ENCODE measurements around the gene SLC35G6.

Gene SLC35G6

DNA sequence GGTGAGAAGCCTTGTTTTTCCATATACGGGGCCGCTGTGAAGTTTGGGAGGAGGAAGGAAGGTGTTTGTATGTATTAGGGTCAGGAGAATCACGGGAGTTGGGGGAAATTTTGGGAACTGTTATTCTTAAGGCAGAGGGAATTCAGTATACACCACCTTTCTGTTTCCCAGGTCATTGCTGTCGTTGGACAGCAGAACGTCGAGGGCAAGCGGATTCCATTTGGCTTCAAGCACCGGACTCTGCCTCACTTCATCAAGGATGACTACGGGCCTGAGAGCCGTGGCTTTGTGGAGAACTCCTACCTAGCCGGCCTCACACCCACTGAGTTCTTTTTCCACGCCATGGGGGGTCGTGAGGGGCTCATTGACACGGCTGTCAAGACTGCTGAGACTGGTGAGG is 20.5 kb downstream of the SLC35G6 start:
- Mint-ChIP-seq H3K4me3 (no peak overlapping the region), H3K4me1 (no peaks in the 10 kb centered on the region), H3K27ac (no peak overlapping the region), H3K9me3 (no peaks in the 10 kb centered on the region), H3K27me3 (no peaks in the 10 kb centered on the region)
- no peak for DNase-seq
- ATAC-seq: no peak

DNA sequence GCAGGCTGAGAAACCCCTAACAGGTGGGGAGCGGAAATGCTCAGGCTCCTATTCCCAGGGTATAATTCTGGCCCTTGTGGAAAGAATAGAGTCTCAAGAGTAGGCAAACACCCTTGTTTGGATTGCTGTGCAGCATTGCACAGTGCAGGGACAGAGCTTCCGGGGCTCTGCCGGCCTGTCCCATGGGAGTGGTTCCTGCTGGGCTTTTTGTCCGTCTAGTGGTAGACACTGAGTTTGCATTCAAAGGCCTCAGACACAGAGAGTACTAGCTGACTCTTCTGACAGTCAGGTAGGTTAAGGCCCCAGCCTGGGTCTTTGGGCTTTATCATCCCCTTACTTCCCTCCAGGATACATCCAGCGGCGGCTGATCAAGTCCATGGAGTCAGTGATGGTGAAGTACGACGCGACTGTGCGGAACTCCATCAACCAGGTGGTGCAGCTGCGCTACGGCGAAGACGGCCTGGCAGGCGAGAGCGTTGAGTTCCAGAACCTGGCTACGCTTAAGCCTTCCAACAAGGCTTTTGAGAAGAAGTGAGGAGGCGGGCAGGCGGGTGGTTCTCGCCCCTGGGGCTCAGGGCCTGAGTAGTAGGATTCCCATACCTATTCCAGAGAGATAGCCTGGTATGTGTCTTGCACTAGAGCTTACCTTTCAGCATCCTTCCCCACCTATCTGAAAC is 21.1 kb downstream of the SLC35G6 start:
- ATAC-seq (no peak), DNase-seq (no peak)
- Mint-ChIP-seq H3K4me3 (no peak overlapping the region), H3K9me3 (no peaks in the 10 kb centered on the region), H3K4me1 (no peaks in the 10 kb centered on the region), H3K27me3 (no peaks in the 10 kb centered on the region), H3K27ac (no peak overlapping the region)

DNA sequence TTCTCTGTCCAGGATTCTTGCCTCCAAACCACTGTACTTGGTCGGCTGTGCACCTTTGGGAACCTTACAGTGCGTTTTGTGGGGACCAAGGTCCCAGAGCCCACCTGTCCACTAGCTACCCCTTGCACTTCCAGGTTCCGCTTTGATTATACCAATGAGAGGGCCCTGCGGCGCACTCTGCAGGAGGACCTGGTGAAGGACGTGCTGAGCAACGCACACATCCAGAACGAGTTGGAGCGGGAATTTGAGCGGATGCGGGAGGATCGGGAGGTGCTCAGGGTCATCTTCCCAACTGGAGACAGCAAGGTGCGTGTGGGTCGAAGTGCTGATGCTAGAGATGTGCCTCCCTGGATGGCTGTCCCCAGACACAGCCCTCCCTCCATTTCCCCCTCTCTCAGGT is 21.7 kb downstream of the SLC35G6 start:
- no peak for DNase-seq
- H3K4me1 Mint-ChIP-seq: no peaks in the 10 kb centered on the region
- peak; percentile 42 for ATAC-seq
- no peaks in the 10 kb centered on the region for H3K9me3 Mint-ChIP-seq
- H3K4me3 Mint-ChIP-seq: no peak overlapping the region
- H3K27ac Mint-ChIP-seq: no peak overlapping the region
- no peaks in the 10 kb centered on the region for H3K27me3 Mint-ChIP-seq

DNA sequence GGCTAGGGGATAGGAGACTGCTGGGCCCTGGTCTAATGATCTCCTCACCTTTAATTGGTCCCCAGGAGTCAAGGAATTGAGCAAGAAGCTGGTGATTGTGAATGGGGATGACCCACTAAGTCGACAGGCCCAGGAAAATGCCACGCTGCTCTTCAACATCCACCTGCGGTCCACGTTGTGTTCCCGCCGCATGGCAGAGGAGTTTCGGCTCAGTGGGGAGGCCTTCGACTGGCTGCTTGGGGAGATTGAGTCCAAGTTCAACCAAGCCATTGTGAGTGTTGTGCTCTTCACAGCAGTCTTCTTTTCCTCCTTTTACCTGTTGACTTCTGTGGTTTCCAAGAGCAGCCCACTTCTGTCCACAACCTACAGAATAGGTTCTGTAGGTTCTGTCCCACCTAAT is 22.3 kb downstream of the SLC35G6 start:
- Mint-ChIP-seq H3K9me3 (no peaks in the 10 kb centered on the region), H3K27me3 (no peaks in the 10 kb centered on the region), H3K4me1 (no peaks in the 10 kb centered on the region), H3K27ac (no peak overlapping the region), H3K4me3 (no peak overlapping the region)
- no peak for ATAC-seq
- DNase-seq: no peak

DNA sequence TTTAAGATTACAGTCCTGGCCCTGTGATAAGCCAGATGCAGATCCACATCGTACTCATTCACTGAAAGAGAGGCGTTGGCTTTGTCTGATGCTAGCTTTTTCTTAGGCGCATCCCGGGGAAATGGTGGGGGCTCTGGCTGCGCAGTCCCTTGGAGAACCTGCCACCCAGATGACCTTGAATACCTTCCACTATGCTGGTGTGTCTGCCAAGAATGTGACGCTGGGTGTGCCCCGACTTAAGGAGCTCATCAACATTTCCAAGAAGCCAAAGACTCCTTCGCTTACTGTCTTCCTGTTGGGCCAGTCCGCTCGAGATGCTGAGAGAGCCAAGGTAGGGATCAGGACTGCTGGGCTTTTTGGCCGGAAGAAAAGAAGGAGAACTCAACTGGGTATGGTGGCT is 26.9 kb downstream of the SLC35G6 start:
- DNase-seq: no peak
- Mint-ChIP-seq H3K27ac (peak overlapping the region in 1 of 2 donors; percentile 54), H3K4me3 (peak overlapping the region in 1 of 2 donors; percentile 13), H3K9me3 (no peaks in the 10 kb centered on the region), H3K4me1 (peaks cover 11% of the 10 kb centered on the region), H3K27me3 (no peaks in the 10 kb centered on the region)
- ATAC-seq: no peak

DNA sequence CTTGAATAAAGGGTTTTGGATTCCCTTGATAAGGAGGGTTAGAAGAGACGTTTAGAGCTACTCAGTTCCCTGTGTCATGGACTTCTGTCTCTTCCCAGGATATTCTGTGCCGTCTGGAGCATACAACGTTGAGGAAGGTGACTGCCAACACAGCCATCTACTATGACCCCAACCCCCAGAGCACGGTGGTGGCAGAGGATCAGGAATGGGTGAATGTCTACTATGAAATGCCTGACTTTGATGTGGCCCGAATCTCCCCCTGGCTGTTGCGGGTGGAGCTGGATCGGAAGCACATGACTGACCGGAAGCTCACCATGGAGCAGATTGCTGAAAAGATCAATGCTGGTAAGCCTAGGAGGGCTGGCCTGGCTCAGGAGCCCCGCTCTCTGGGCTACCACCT is 27.6 kb downstream of the SLC35G6 start:
- no peak for ATAC-seq
- Mint-ChIP-seq H3K27ac (no peak overlapping the region), H3K4me3 (no peak overlapping the region), H3K27me3 (no peaks in the 10 kb centered on the region), H3K9me3 (no peaks in the 10 kb centered on the region), H3K4me1 (peaks cover 13% of the 10 kb centered on the region)
- DNase-seq: no peak

DNA sequence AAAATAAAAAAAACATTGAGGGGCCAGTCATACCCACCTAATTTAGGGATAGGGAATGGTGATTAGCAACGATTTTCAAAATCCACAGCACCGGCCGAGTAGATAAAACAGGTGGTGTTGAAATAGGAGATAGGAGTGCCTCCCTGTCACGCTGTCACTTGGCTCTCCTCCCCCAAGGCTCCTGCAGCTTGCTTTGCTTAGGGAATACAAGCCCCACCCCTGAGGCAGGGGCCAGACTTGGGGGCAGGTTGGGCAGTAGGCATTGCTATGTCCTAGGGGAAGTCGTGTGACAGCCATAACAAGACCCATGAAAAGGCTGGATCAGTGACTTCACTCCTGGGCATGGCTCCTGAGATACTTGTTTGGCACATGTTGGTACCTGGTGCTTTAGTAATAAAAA is 28.7 kb downstream of the SLC35G6 start:
- Mint-ChIP-seq H3K9me3 (no peaks in the 10 kb centered on the region), H3K4me1 (peaks cover 22% of the 10 kb centered on the region), H3K4me3 (no peak overlapping the region), H3K27me3 (no peaks in the 10 kb centered on the region), H3K27ac (no peak overlapping the region)
- ATAC-seq: no peak
- no peak for DNase-seq

DNA sequence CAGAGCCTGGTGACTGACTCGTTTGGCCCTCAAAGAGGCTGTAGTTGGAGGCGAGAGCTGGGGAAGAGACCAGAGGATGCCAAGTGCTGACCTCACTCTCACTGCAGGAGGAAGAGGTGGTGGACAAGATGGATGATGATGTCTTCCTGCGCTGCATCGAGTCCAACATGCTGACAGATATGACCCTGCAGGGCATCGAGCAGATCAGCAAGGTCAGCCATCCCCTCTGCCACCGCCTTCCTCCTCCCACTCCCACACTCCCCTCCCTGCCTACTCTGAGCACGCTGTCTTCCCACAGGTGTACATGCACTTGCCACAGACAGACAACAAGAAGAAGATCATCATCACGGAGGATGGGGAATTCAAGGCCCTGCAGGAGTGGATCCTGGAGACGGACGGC is 29.9 kb downstream of the SLC35G6 start:
- H3K27ac Mint-ChIP-seq: peak overlapping the region in 1 of 2 donors; percentile 89
- ATAC-seq: no peak
- no peak overlapping the region for H3K4me3 Mint-ChIP-seq
- peaks cover 22% of the 10 kb centered on the region for H3K4me1 Mint-ChIP-seq
- no peaks in the 10 kb centered on the region for H3K27me3 Mint-ChIP-seq
- no peaks in the 10 kb centered on the region for H3K9me3 Mint-ChIP-seq
- DNase-seq: no peak

DNA sequence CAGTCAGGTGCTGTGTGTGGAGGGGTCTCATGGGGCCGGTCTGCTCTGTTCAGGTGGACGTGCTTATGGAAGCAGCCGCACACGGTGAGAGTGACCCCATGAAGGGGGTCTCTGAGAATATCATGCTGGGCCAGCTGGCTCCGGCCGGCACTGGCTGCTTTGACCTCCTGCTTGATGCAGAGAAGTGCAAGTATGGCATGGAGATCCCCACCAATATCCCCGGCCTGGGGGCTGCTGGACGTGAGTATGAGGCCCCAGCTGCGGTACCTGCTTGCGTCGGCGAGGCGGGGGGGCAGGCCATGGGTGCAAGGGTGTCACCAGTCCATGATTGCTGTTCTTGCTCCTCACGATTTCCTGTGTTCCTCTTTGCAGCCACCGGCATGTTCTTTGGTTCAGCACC is 30.9 kb downstream of the SLC35G6 start:
- no peak for ATAC-seq
- no peak overlapping the region for H3K4me3 Mint-ChIP-seq

DNA sequence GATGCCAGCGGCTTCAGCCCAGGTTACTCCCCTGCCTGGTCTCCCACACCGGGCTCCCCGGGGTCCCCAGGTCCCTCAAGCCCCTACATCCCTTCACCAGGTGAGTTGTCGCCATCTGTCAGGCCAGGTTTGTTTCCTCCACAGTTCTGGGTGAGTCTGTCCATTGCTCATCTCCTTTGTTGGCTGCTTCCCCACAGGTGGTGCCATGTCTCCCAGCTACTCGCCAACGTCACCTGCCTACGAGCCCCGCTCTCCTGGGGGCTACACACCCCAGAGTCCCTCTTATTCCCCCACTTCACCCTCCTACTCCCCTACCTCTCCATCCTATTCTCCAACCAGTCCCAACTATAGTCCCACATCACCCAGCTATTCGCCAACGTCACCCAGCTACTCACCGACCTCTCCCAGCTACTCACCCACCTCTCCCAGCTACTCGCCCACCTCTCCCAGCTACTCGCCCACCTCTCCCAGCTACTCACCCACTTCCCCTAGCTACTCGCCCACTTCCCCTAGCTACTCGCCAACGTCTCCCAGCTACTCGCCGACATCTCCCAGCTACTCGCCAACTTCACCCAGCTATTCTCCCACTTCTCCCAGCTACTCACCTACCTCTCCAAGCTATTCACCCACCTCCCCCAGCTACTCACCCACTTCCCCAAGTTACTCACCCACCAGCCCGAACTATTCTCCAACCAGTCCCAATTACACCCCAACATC is 31.7 kb downstream of the SLC35G6 start:
- Mint-ChIP-seq H3K9me3 (no peaks in the 10 kb centered on the region), H3K27ac (no peak overlapping the region), H3K27me3 (no peaks in the 10 kb centered on the region), H3K4me1 (peaks cover 22% of the 10 kb centered on the region), H3K4me3 (no peak overlapping the region)
- ATAC-seq (peak; percentile 21), DNase-seq (no peak)

More for the DNA sequence above, 30.9 kb downstream of the SLC35G6 start:
- no peaks in the 10 kb centered on the region for H3K9me3 Mint-ChIP-seq
- H3K27ac Mint-ChIP-seq: peak overlapping the region in 1 of 2 donors; percentile 20
- peaks cover 22% of the 10 kb centered on the region for H3K4me1 Mint-ChIP-seq
- H3K27me3 Mint-ChIP-seq: no peaks in the 10 kb centered on the region
- no peak for DNase-seq

DNA sequence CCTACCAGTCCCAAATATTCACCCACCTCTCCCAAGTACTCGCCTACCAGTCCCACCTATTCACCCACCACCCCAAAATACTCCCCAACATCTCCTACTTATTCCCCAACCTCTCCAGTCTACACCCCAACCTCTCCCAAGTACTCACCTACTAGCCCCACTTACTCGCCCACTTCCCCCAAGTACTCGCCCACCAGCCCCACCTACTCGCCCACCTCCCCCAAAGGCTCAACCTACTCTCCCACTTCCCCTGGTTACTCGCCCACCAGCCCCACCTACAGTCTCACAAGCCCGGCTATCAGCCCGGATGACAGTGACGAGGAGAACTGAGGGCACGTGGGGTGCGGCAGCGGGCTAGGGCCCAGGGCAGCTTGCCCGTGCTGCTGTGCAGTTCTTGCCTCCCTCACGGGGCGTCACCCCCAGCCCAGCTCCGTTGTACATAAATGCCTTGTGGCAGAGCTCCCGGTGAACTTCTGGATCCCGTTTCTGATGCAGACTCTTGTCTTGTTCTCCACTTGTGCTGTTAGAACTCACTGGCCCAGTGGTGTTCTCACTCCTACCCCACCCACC is 32.7 kb downstream of the SLC35G6 start:
- DNase-seq (no peak), ATAC-seq (no peak)
- Mint-ChIP-seq H3K27me3 (no peaks in the 10 kb centered on the region), H3K9me3 (no peaks in the 10 kb centered on the region), H3K27ac (peak overlapping the region; percentile 27 to 30), H3K4me1 (peaks cover 22% of the 10 kb centered on the region), H3K4me3 (no peak overlapping the region)

DNA sequence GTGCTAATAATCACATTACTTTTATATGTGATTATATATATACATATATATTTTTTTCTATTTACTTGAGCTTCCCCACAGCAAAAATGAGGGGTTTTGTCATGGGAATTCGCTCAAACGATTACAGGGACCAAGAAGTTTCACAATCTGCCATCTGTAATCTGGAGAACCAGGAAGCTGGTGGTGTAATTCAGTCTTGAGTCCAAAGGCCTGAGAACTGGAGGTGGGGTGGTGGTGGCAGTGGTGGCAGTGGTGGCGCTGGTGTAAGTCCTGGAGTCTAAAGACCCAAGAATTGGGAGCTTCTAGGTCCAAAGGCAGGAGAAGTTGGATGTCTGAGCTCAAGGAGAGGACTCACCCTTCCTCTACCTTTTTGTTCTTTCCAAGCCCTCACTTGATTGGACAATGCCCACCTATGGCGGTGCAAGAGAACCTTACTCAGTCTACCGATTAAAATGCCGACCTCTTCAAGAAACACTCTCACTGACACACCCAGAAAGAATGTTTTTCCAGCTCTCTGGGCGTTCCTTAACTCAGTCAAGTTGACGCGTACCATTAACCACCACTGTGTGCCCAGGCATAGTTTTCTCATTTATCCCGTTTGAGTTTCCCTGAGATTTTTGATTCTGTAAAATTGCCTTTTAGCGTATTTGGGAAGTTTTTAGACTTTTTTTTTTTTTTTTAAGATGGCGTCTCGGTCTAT is 34.8 kb downstream of the SLC35G6 start:
- H3K9me3 Mint-ChIP-seq: no peaks in the 10 kb centered on the region
- DNase-seq: no peak
- no peak overlapping the region for H3K4me3 Mint-ChIP-seq
- H3K27me3 Mint-ChIP-seq: no peaks in the 10 kb centered on the region
- peaks cover 16% of the 10 kb centered on the region for H3K4me1 Mint-ChIP-seq
- no peak for ATAC-seq
- peak overlapping the region in 1 of 2 donors; percentile 87 for H3K27ac Mint-ChIP-seq

DNA sequence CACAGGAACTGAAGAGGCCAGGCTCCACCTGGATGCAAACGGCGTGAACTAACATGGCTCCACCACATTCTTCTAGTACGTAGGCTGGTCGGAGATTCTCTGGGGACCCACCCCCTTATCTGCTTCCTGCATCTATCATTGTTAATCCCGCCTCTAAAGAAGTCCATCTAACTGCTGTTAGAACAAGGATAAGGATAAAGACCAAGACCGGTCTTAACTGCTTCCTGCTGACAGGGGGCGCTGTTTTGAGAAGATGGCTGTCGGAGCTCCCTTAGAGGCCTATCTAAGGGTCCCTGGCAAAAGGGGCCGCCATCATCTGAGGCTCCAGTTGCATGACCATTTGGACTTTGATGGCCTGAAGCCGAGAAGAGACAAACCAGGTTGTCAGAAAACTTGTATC is 41.8 kb downstream of the SLC35G6 start:
- peaks cover 0 to 6% of the 10 kb centered on the region in 2 donors for H3K9me3 Mint-ChIP-seq
- H3K4me3 Mint-ChIP-seq: no peak overlapping the region
- peak; percentile 39 to 42 for DNase-seq
- peaks cover 8% of the 10 kb centered on the region for H3K4me1 Mint-ChIP-seq
- no peak overlapping the region for H3K27ac Mint-ChIP-seq
- H3K27me3 Mint-ChIP-seq: no peaks in the 10 kb centered on the region
- ATAC-seq: peak; percentile 66

DNA sequence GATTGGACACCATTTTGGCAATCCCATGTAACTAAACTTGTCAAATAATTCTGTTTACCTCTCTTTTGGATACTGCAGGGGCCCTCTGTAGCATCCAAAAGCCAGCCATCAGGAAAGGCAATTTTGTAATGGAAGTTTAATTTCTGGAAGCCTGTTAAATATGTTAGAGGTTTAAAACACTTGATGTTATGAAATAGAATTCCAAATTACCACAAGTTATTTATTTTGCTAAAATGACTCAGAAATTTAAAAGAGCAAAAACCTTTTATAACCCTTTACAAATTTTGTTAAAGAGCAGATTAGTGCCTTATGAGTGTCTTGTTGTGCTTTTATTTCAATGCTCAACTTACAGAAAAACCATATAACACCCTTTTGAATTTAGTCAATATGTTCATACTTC is 47.6 kb downstream of the SLC35G6 start:
- H3K27ac Mint-ChIP-seq: no peak overlapping the region
- no peaks in the 10 kb centered on the region for H3K4me1 Mint-ChIP-seq
- H3K4me3 Mint-ChIP-seq: no peak overlapping the region
- DNase-seq (no peak), ATAC-seq (no peak)
- H3K27me3 Mint-ChIP-seq: no peaks in the 10 kb centered on the region
- H3K9me3 Mint-ChIP-seq: peaks cover 8 to 20% of the 10 kb centered on the region in 2 donors

DNA sequence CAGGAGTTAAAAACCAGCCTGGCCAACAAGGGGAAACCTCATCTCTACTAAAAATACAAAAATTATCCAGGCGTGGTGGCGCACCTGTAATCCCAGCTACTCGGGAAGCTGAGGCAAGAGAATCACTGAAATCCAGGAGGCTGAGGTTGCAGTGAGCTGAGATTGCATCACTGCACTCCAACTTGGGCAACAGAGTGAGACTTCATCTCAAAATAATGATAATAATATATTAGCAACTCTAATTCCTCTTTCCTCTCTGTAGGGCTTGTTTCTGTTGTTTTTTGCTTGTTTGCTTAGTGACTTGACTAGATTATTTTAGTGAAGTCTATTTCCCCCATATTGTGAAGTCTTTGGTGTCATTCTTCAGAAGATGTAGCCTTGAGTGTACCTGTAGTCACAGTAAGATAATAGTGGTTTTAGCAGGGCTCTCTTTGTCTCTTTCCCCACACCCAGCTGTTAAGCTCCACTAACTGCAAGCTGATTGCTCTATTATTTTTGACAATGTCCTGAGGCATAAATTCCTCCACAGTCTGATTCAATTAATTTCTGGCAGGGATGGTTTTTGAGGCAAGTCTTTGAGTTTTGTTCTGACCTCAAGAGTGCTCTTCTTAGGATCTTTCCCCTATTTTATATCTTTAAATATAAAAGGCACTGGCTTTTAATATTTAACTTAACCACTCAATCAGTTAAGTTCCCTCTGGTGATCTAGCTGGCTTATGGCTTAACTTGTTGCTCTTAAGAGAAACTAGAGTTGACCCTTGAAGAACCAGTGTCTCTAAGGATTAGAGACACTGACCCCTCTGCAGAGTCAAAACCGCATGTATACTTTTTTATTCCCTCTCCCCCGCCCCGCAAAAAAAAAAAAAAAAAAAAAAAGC is 49.0 kb downstream of the SLC35G6 start:
- DNase-seq: no peak
- ATAC-seq: no peak
- Mint-ChIP-seq H3K27me3 (no peaks in the 10 kb centered on the region), H3K9me3 (peaks cover 8 to 20% of the 10 kb centered on the region in 2 donors), H3K4me3 (no peak overlapping the region), H3K4me1 (no peaks in the 10 kb centered on the region), H3K27ac (no peak overlapping the region)
